Suprapubic skin (tissue), 4 donors: ENCODE data around the gene CDC42SE2. TPM values are rescaled to one million over a fixed set of nuclear protein-coding genes. Genes with fewer than 3 reads are reported as not detected.

Experiments
- DNase-seq, 2 donors: peaks; one replicate each; pipeline ENCODE4 v3.0.0-alpha.2; 2019; ENCODE audit warnings: low spot score in 2 of 2
- H3K27ac ChIP-seq: fragments of 200-600 bp; sonication (generic); one replicate; pipeline ENCODE4 v1.5.1; 2019
- H3K27me3 ChIP-seq: fragments of 200-600 bp; sonication (generic); one replicate; pipeline ENCODE4 v1.5.1; 2019
- H3K36me3 ChIP-seq: fragments of 200-600 bp; sonication (generic); one replicate; pipeline ENCODE4 v1.5.1; 2019
- H3K4me1 ChIP-seq: fragments of 200-600 bp; sonication (generic); one replicate; pipeline ENCODE4 v1.5.1; 2019
- H3K4me3 ChIP-seq: fragments of 200-600 bp; sonication (generic); one replicate; pipeline ENCODE4 v1.5.1; 2019; ENCODE audit warnings: mild to moderate bottlenecking
- H3K9me3 ChIP-seq: fragments of 200-600 bp; sonication (generic); one replicate; pipeline ENCODE4 v1.5.1; 2019
- EP300 ChIP-seq: sonication (generic); formaldehyde crosslinking; IDR thresholded peaks from one replicate; pipeline ENCODE4 v1.6.1; 2017; ENCODE audit warnings: antibody characterized with exemption
- POLR2A ChIP-seq, 2 donors: fragments of 450-650 bp; IDR thresholded peaks; one replicate each; pipeline ENCODE4 v1.6.1; 2017; ENCODE audit warnings: antibody characterized with exemption in 2 of 2, mild to moderate bottlenecking in 2 of 2, moderate library complexity in 2 of 2
- POLR2AphosphoS5 ChIP-seq, 3 donors: sonication (generic); formaldehyde crosslinking; IDR thresholded peaks; one replicate each; pipeline ENCODE4 v1.6.1; 2017; ENCODE audit warnings: antibody characterized with exemption in 3 of 3
- WGBS: methylation state at CpG from one replicate; pipeline ENCODE4 v1.1.5; 2018; 5-methylcytosine and 5-hydroxymethylcytosine counted together
- total RNA-seq, 4 donors: library from RNA; depleted of rRNA; stranded (reverse); fragments of >200 nt; gene quantifications; one replicate each; pipeline ENCODE4 v1.1.0, GENCODE V29; 2016
- TF ChIP-seq, protein P1 (sequence below), 2 donors: fragments of 200-600 bp in 1 of 2; fragments of 450-650 bp in 1 of 2; sonication (generic) in 1 of 2; IDR thresholded peaks; one replicate each; pipeline ENCODE4 v1.5.1; 2016 to 2019; ENCODE audit warnings: antibody characterized with exemption in 2 of 2, mild to moderate bottlenecking in 1 of 2, moderate library complexity in 1 of 2

Gene CDC42SE2
- total RNA-seq, 4 donors from 2014 or later: 32.4 to 46.6 (median 36.7) TPM

DNA sequence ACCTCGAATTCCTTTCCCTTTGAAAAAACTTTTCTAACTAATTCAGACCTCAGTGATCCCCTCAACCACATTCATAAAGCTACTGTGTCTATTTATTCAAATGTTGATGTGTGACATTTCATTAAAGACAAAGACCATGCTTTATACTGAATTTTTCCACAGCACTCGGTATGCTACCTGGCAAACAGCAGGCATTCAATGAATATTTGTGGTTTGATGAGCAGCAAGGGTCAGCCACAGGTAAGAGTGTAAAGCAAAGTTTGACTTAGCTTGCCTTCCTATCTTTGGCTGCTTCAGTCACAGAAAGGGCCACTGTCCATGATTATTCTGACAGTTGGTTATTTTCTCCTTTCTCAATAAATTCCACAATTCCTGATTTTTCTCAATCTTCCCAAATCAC, 5.1 kb upstream of the CDC42SE2 start:
- no peaks in the 10 kb centered on the region for H3K27me3 ChIP-seq
- no peak overlapping the region for H3K27ac ChIP-seq
- TF ChIP-seq POLR2A (IDR thresholded peaks at IDR 0.05) (no peak), EP300 (no peak), POLR2AphosphoS5 (IDR thresholded peaks at IDR 0.05) (no peak)
- TF ChIP-seq, protein P1, sequence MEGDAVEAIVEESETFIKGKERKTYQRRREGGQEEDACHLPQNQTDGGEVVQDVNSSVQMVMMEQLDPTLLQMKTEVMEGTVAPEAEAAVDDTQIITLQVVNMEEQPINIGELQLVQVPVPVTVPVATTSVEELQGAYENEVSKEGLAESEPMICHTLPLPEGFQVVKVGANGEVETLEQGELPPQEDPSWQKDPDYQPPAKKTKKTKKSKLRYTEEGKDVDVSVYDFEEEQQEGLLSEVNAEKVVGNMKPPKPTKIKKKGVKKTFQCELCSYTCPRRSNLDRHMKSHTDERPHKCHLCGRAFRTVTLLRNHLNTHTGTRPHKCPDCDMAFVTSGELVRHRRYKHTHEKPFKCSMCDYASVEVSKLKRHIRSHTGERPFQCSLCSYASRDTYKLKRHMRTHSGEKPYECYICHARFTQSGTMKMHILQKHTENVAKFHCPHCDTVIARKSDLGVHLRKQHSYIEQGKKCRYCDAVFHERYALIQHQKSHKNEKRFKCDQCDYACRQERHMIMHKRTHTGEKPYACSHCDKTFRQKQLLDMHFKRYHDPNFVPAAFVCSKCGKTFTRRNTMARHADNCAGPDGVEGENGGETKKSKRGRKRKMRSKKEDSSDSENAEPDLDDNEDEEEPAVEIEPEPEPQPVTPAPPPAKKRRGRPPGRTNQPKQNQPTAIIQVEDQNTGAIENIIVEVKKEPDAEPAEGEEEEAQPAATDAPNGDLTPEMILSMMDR (IDR thresholded peaks at IDR 0.05): no peak

DNA sequence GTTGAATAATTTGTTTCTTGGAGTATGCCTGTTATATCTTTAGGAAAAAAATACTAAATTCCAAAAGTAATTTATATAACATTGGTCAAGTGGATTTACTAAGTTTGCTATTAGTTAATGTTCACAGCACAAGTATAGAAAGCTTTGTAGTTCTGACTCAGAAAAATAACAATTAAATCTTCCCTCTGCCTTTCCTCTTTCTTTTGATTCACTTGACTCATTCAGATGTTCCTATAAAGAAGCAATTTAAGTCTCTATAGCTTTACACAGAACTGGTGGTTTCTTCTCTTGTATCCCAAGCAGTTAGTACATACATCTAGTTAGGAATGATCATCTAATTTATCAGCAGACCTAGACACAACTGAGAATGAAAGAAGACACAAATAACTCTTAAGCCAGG, 4.5 kb upstream of the CDC42SE2 start:
- no peak for DNase-seq
- no peaks in the 10 kb centered on the region for H3K9me3 ChIP-seq
- no peak overlapping the region for H3K27ac ChIP-seq
- H3K4me3 ChIP-seq: no peak overlapping the region
- peaks cover 38% of the 10 kb centered on the region for H3K4me1 ChIP-seq
- no peaks in the 10 kb centered on the region for H3K27me3 ChIP-seq
- no peaks in the 10 kb centered on the region for H3K36me3 ChIP-seq
- TF ChIP-seq, protein P1 (IDR thresholded peaks at IDR 0.05): no peak
- TF ChIP-seq EP300 (no peak), POLR2A (IDR thresholded peaks at IDR 0.05) (no peak), POLR2AphosphoS5 (IDR thresholded peaks at IDR 0.05) (no peak)

More for the DNA sequence above, 5.1 kb upstream of the CDC42SE2 start:
- WGBS: 58% methylated on average over 2 of the region's 2 CpGs
- Histone ChIP-seq H3K9me3 (no peaks in the 10 kb centered on the region), H3K36me3 (no peaks in the 10 kb centered on the region), H3K4me3 (no peak overlapping the region), H3K4me1 (peaks cover 38% of the 10 kb centered on the region)
- no peak for DNase-seq

DNA sequence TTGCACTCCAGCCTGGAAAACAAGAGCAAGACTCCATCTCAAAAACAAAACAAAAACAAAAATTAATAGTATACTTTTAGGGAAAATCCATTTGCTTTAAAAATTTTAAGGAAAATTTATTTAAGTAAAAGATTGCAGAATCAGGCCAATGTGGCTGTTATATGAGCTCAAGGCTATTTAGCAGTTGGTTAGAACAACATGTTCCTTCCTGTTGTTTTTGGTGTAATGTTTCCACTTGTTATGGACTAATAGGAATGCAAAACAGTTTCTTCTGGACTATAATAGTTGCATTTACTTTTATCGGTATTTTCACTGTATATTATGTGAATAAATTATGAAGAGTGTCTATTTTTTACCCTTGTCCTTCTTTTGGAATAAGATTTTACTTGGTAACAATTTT, 3.0 kb upstream of the CDC42SE2 start:
- WGBS: 44% methylated on average over 1 of the region's 1 CpG
- DNase-seq: no peak
- Histone ChIP-seq H3K27ac (peak overlapping the region; percentile 48), H3K36me3 (no peaks in the 10 kb centered on the region), H3K27me3 (no peaks in the 10 kb centered on the region), H3K4me1 (peaks cover 48% of the 10 kb centered on the region), H3K9me3 (no peaks in the 10 kb centered on the region), H3K4me3 (no peak overlapping the region)
- TF ChIP-seq POLR2A (IDR thresholded peaks at IDR 0.05): no peak
- no peak for TF ChIP-seq POLR2AphosphoS5 (IDR thresholded peaks at IDR 0.05)
- TF ChIP-seq EP300: no peak

DNA sequence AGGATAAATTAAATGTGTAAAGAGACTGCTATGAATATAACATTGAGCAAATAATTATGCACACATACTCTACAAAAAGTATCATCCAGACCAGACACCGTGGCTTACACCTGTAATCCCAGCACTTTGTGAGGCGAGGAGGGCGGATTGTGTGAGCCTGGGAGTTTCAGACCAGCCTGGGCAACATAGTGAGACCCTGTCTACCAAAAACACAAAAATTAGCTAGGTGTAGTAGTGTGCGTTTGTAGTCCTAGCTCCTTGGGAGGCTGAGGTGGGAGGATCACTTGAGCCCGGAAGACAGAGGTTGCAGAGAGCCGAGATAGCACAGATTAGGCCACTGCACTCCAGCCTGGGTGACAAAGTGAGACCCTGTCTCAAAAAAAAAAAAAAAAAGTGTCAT, 2.4 kb upstream of the CDC42SE2 start:
- DNase-seq: no peak
- Histone ChIP-seq H3K4me1 (peaks cover 52% of the 10 kb centered on the region), H3K27me3 (no peaks in the 10 kb centered on the region), H3K9me3 (no peaks in the 10 kb centered on the region), H3K27ac (peak overlapping the region; percentile 48), H3K36me3 (no peaks in the 10 kb centered on the region), H3K4me3 (no peak overlapping the region)
- TF ChIP-seq POLR2A (IDR thresholded peaks at IDR 0.05) (no peak), EP300 (no peak), POLR2AphosphoS5 (IDR thresholded peaks at IDR 0.05) (no peak)
- TF ChIP-seq, protein P1 (IDR thresholded peaks at IDR 0.05): no peak
- WGBS: 86% methylated on average over 6 of the region's 6 CpGs

DNA sequence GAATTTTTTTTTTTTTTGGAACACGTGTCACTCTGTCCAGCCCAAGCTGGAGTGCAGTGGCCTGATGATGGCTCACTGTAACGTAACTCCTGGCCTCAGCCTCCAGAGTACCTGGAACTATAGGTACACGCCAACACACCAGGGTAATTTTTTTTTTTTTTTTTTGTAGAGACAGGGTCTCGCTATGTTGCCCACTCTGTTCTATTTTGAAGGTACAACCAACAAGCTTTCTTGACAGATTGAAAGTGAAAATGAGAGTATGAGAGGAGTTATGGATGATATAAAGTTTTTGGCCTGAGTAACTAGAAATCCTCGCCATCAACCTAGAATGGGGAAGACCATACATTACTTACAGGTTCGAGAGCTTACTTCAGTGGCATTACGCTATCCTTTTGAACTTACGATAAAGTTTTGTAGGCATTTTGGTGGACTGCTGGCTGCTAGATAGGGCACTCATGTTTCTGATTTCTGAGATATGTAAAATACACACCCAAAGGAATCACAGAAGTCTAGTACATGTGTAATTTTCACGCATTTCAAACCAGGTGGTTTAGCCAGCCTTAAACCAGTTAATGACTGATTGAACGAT, 806 bp upstream of the CDC42SE2 start:
- peak overlapping the region; percentile 99 for H3K4me3 ChIP-seq

More for the DNA sequence above, 806 bp upstream of the CDC42SE2 start:
- peak overlapping the region; percentile 95 for H3K27ac ChIP-seq
- H3K36me3 ChIP-seq: no peaks in the 10 kb centered on the region
- peaks cover 50% of the 10 kb centered on the region for H3K4me1 ChIP-seq
- no peak for DNase-seq
- TF ChIP-seq, protein P1 (IDR thresholded peaks at IDR 0.05): no peak
- TF ChIP-seq POLR2AphosphoS5 (IDR thresholded peaks at IDR 0.05): no peak
- no peak for TF ChIP-seq EP300
- TF ChIP-seq POLR2A (IDR thresholded peaks at IDR 0.05): no peak
- no peaks in the 10 kb centered on the region for H3K27me3 ChIP-seq
- 17% methylated on average over 10 of the region's 10 CpGs for WGBS
- no peaks in the 10 kb centered on the region for H3K9me3 ChIP-seq
